GM13976 (cell line): Measurements from ENCODE around the gene SRPRB.

Source experiments
- DNase-seq: peaks from one replicate; pipeline ENCODE4 v3.0.0; 2012; ENCODE audit warnings: low spot score
- CTCF ChIP-seq: IDR thresholded peaks from 2 replicates; pipeline ENCODE4 v1.5.1; 2012; ENCODE audit warnings: borderline replicate concordance, mild to moderate bottlenecking; ENCODE audit not compliant: insufficient read depth; ENCODE audit errors: extremely low read depth, missing control alignments, control extremely low read depth
- in situ Hi-C: fragments of 300-500 bp; cut with MboI; formaldehyde crosslinking; loops from one replicate; pipeline ENCODE4 v1.12.0; 2022; ENCODE audit warnings: low sequenced_read_pairs, mixed read lengths, inconsistent platforms; ENCODE audit not compliant: unreplicated experiment

The SRPRB gene

GRCh38 chr3:133815386-133815785 is 9.8 kb downstream of the SRPRB start:
- no peak for DNase-seq
- no peak for TF ChIP-seq CTCF
- in situ Hi-C loops, result no loop called here

- TF ChIP-seq CTCF, result no peak
- DNase-seq, result no peak
- in situ Hi-C loops, result loop anchor here (10.0 kb wide), 1 partner anchor 105 kb away; no protein-coding TSS in a partner anchor
Observed at GRCh38 chr3:133820129-133820528, 14.5 kb downstream of the SRPRB start.

GRCh38 chr3:133820889-133821675 is 15.5 kb downstream of the SRPRB start:
- no peak for TF ChIP-seq CTCF
- DNase-seq, result no peak
- in situ Hi-C loops, result loop anchor here (10.0 kb wide), 1 partner anchor 104 kb away; no protein-coding TSS in a partner anchor

- no peak for TF ChIP-seq CTCF
- DNase-seq, result no peak
- in situ Hi-C loops, result loop anchor here (10.0 kb wide), 1 partner anchor 103 kb away; no protein-coding TSS in a partner anchor
Observed at GRCh38 chr3:133821767-133822638, 16.4 kb downstream of the SRPRB start.

- in situ Hi-C loops, result loop anchor here (10.0 kb wide), 1 partner anchor 100 kb away; no protein-coding TSS in a partner anchor
- no peak for TF ChIP-seq CTCF
- DNase-seq, result no peak
Observed at GRCh38 chr3:133824961-133825485, 19.4 kb downstream of the SRPRB start.
